GM19351 (cell line): ENCODE measurements around the gene ARRDC1.
"Not testable (repeated sequence)": the region's sequence is repeated elsewhere in the genome, so short reads cannot be mapped to it uniquely, and the experiment has no call there.

Source experiments
- ATAC-seq: cut with Tn5 transposase; IDR thresholded peaks from one replicate; pipeline ENCODE4 v1.9.1; 2021; ENCODE audit warnings: mild to moderate bottlenecking, moderate library complexity; ENCODE audit not compliant: unreplicated experiment

Gene ARRDC1

DNA sequence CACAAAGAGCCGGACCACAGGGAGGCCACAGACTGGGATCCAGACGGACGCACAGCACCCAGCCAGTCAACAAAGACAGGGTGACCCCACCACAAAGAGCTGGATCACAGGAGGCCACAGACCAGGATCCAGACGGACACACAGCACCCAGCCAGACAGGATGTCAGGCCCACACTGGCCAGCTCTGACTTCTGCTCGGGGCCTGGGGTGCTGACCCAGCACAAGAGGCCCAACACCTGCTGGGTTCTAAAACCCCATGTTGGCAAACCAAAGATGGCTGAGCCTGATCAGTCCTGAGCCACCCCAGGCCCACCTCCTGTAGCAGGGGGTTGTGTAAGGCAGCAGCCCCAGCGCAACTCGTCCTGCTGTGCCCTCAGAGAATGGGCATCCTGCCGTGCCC, 21.5 kb upstream of the ARRDC1 start:
- no peak for ATAC-seq

DNA sequence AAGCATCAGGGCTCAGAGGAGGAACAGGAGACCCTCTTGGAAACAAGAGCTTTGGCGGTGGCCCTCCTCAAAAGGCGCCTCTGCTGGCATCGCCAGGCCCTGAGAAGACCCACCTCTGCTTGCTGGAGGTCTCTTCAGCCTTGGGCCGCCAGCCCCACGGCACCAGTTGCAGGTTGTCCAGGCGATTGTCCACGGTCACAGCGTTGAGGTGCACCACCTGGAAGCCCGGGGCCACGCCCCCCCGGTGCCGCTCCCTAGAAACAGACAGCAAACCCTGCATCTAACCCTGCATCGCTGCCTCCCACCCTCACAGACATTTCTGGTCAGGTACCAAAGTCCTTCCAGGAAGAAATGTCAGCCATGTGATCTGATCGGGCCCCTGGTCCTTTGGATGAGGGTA, 18.6 kb upstream of the ARRDC1 start:
- ATAC-seq = no peak

DNA sequence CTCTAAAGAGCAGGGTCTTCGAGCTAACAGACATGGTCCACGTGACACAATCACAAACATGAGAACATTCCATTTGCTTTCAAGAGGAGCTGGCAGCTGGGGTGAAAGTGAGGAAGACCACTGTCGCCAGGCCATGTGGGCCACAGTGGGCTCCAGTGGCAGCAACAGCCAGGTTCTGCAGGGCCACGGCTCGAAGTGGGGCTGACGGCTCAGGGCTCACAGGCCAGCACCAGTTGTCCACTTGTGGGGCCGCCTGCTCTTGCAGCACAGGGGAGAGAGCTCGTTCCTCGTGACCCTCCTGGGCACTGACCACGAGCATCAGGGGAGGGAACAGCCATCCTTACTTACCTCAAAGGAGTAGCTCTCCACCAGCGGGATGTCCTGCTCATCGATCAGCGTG, 17.2 kb upstream of the ARRDC1 start:
- ATAC-seq = no peak

DNA sequence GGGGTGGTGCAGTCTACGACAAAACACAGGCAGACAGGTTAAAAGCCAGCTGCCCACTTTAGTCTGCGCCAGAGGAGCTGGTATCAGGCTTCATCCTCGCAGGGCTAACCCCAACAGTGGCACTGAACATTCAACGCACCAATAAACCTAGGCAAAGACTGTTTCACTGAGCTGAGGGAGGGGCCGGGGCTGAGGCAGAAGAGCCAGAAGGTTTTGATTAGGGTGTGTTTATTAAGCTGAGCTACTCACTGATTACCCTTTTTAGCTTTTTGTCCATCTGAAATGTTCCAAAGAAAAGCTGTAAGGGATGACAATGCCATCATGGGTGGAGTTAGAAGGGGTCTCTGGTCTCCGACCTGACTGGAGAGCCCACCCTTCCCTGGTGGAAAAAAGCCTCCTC, 16.6 kb upstream of the ARRDC1 start:
- ATAC-seq = no peak

DNA sequence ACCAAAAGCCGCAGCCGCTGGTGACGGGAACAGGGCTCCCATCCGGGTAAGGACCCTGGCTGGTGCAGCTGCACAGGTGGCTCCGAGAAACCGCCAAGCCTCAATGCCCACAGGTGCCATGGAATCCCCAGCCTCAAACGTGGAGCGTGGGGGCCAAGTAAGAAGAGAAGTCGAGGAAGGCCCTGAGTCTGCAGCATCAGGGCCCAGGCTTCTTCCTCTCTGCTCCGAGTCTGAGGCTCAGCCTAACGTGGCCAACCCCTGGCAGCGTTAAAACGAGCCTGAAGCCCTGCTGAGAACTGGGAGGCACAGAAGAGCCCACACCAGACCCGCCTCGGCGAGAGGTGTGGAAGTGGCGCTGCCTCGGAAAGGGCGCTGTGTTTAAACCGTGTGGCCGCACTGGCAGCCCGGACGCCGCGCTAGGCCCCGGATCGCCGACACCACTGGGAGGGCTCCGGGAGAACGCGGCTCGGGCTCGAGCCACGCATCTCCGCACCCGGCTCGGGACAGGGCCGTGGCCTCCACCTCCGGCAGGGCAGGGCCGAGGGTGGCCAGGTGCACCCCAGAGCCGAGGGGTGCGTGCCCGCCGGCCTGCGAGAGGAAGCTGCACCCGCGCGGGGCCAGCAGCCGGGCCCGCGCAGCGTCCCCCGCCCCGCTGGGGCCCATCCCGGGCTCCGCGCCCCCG, 15.9 kb upstream of the ARRDC1 start:
- peak; percentile 16 for ATAC-seq

DNA sequence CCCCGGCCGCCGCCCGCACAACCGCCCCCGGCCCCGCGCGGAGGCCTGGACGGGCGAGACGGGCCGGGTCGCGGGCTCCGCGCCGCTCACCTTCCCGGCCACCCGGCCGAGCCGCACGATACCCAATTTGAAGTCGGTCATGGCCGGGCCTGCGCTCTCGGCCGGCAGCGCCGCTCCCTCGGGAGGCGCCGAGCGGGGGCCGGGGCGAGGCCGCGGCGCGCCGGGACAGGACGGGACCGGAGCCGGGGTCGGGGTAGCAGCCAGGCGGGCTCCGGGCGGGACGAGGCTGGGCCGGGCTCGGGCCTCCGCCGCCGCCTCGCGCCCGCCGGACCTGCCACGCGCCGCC, 15.4 kb upstream of the ARRDC1 start:
- peak; percentile 28 for ATAC-seq

DNA sequence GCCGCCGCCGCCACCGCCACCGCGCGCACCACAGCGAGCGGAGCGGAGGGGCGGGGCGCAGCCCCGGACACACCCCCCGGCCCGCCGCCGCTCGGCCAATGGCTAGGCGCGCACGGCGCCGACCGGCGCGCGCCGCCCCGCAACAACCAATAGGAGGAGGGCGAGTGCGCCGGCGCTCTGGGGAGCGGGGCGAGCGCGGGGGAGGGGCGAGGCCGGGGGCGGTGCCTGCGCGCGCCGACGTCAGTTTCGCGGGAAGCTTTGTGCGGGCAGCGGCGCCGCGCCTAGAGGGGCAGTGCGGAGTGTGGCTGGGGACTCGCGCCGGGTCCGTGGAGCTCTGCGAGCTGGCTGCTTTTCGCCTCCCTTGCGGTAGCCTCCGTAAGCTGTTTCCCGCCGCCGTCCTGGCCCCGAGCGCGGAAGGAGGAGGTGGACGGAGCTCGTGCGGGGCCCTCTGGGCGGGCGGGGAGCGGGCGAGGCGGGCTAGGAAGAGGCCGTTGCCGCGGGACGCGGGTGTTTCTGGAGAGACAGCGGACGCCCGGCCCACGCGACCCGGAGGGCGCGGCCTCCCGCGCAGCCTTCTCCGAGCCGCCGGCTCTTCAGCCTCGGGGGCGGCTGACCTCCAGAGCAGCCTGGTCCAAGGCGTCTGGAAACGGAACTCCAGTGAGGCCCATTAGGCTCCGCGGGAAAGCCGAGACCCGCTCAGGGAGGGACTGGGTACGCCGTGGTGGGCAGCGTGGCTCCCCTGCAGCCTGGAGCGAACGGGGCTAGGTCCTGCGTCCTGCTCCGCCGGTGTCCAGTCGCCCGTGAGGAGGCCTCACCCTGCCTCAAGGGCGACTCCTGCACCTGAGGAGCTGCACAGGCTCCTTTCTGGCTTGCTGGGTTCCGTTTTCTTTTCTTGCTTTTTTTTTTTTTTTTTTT, 14.8 kb upstream of the ARRDC1 start, which contains the start of gene ZMYND19:
ZMYND19 (minus strand) TSS at position 44 of the 915 bp plus-strand sequence. CDS start 249 bp downstream, outside the sequence.
- ATAC-seq = peak; percentile 85

DNA sequence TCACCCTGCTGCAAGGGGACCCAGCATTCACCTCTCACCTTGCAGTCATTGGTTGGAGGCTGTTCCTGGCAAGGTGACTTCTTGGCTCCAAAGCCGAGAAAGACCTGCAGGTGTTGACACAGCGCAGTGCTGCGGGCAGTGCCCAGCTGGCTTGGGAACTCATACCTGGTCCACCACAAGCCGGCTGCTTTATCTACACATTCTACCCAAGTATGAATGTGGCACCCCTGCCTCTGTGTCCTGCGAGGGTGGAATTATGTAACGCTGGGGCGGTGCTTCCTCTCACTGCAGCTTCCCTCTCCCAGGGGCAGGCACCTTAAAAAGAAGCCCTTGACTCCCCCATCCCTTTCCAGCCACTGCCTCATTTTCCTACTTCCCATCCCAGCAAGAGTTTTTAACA, 12.7 kb upstream of the ARRDC1 start:
- no peak for ATAC-seq

DNA sequence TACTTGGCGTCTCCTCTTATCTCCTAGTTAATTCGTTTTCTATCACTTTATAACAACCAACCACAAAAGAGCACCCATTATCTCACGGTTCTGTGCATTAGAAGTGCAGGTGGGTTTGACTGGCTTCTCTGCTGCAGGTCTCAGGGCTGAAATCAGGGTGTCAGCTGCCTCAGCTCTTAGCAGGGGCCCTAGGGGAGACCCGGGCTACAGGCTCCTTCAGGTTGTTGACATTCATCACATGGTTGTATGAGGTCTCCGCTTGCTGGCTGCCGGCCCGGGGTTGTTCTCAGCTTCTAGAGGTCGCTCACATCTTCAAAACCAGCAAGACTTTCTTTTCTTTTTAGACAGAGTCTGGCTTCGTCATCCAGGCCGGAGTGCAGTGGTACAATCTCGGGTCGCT, 12.3 kb upstream of the ARRDC1 start:
- no peak for ATAC-seq

DNA sequence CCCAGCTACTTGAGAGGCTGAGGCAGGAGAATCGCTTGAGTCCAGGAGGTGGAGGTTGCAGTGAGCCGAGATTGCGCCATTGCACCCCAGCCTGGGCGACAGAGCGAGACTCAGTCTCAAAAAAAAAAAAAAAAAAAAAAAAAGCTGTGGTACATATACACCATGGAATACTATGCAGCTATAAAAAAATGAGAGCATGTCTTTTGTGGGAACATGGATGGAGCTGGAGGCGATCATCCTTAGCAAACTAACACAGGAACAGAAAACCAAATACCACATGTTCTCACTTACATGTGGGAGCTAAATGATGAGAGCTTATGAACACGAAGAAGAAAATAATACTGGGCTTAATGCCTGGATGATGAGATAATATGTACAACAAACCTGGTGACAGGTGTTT, 8.9 kb upstream of the ARRDC1 start:
- ATAC-seq = not testable (repeated sequence)

DNA sequence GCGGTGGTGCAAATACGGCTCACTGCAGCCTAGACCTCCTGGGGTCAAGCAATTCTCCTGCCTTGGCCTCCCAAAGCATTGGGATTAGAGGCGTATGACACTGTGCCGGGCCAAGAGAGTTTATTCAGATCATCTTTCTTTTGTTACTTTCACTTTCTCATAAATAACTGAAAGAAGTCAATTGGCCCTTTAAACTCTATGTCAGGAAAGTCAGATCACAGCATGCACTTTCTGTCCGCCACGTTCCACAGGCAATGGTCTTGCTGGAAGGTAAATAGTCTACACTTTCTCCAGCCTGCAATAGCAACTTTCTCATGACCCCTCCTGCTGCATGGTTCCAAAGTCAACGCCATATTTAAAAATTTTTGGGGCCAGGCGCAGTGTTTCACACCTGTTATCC, 6.5 kb upstream of the ARRDC1 start:
- no peak for ATAC-seq

DNA sequence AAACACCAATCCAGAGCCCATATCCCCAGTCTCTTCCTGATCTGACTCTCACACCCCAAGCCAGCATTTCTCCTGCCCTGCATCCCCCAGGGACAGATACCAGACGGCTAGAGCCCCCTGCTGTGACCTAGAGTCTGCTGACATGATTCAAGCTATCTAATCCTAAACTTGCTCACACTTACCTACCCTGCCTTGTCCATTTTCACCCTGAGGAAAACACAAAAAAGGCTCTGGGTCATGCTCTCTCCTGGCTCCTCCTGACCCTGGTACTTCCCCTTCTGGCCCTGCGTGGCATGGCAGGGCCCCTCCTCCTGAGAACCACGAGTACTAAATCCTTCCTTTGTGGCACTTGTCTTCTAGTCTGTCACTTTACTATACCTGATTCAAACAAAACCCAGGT, 2.8 kb upstream of the ARRDC1 start:
- no peak for ATAC-seq

DNA sequence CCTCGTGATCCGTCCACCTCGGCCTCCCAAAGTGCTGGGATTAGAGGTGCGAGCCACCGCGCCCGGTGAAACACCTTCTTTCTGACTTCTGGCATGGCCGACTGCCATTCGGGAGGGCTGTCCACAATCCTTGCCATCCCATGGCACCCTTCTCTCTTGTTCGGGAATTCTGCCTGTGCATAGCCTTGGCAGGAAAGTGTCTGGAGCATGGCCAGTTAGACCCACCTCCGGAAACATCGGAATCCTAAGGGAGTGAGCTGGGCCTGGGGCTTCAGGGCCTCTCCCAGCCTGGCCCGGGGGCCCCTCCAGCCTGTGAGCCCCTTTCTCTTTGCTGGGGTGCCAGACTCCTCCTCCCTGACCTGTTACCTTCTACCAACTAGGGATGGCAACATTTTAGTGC, 1.6 kb upstream of the ARRDC1 start:
- ATAC-seq = no peak

DNA sequence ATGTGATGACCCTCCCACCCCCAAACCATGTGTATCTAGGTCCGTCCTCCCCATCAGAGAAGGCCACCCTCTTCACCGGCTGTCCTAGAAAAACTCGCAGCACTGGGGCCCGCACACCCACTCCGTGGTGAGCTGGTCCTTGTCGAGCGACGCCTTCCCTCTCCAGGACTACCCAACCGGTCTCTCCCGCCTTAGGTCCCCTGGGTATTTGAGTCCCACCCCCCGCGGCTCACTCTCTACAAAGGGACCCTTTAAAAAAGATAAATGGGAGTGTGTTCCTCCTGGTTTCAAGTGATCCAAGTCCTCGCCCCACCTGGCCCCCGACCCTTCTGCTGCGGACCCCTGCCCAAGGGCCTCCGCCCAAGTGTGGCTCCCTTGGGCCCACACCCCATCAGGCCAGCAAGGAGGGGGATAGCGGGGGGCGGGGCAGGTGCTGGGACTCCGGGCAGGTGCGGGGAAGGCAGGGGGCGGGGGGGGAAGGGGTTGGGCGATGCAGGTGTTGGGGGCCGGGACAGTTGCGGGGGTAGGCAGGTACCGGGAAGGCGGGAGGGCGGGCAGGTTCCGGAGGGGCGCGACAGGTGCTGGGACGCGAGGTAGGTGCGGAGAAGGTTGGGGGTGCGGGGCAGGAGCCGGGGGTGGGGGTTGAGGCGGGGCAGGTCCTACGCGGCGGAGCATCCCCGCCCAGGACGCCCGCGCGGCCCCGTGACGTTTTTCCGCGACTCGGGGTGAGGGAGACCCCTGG, 970 bp upstream of the ARRDC1 start:
- ATAC-seq = no peak

DNA sequence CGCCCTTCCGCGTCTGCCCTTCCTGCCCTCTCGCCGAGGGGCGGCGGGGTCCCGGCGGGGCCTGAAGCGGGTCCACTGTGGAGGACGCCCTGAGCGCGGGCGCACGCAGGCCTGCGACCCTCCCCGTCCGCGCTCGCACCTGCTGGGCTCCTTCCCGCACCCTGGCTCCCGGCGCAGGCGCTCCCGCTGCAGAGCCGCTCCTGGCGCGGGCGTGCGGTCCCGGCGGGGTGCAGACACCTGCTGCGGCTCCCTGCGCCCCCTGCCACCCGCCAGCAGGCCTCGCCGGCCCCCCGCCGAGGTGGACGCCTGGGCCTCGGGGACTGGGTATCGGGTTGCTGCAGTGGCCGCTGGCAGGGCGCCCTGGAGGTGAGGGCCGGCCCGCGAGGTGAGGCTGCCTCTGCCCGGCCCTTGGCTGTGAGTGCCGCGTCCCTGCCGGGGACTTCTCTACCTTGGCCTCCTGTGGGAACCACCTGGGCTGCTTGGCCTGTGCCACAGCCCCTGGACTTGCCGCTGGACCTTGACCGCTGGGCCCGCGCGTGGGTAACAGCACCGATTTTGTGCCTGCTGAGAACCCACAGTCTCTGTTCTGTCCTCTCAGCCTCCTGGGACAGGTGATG, 627 bp downstream of the ARRDC1 start:
- ATAC-seq = peak; percentile 16

DNA sequence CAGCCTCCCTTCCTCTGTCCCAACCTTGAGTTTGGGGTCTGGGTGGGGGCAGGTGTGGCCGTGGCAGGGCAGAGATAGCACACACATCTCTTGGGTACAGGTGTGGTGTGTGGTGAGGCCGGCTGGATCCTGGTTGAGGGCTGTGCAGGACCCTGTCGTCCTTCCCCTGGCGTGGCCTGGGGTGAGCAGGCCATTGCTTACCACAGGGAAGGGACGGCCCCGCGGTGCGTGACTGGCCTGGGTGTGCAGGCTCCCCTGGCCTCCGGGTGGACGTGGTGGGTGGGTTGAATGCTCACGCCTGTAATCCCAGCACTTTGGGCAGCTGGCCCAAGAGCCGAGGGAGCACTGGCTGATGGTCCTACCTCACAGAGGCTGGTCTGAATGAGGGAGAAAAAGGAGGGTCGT, 1.2 kb downstream of the ARRDC1 start:
- no peak for ATAC-seq

DNA sequence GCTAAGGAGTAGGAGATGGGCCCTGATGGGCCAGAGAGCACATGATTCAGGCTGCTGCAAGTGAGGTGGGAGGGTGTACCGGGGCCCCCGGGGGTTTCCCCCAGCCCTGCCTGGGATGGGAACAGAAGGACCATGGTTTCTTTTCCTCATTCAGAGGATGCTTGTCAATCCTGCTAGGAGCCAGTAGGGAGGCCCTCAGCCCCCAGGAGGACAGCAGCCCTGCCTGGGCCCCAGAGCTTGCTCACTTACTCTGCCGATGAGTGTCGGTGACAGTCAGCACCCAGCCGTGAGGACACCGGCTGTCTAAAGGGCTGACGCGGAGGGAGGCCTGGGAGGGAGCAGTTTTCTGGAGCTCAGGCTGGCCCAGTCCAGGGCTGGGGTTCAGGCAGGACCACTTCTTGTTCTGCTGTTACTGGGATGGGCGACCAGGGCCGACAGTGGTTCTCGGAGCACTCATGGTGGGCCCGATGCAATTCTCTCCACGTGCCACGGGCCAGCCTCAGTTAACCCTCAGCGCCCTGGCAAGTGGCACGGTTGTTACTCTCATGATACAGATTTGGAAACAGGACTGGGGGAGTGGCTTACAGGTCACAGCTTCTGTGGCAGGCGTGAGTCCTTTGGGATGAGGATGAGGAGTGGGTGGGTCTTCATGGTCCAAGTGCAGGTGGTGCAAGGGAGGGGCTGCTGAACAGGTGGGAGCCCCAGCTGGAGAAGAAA, 1.8 kb downstream of the ARRDC1 start:
- ATAC-seq = no peak

DNA sequence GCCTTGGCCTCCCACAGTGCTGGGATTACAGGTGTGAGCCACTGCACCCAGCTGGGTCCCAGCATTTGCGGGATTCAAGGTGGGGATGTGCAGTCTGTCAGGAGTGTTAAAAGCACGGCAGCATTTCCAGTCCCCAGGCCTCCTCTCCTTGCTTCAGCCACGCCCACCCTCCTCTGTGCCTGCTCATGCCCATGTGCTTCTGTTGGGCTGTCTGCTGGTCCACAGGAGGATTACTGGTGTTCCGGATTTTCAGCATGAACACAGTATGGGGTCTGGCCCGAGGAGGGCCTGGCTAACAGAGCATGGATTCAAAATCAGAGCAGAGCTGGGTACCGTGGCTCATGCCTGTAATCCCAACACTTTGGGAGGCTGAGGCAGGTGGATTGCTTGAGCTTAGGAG, 5.5 kb downstream of the ARRDC1 start:
- no peak for ATAC-seq

DNA sequence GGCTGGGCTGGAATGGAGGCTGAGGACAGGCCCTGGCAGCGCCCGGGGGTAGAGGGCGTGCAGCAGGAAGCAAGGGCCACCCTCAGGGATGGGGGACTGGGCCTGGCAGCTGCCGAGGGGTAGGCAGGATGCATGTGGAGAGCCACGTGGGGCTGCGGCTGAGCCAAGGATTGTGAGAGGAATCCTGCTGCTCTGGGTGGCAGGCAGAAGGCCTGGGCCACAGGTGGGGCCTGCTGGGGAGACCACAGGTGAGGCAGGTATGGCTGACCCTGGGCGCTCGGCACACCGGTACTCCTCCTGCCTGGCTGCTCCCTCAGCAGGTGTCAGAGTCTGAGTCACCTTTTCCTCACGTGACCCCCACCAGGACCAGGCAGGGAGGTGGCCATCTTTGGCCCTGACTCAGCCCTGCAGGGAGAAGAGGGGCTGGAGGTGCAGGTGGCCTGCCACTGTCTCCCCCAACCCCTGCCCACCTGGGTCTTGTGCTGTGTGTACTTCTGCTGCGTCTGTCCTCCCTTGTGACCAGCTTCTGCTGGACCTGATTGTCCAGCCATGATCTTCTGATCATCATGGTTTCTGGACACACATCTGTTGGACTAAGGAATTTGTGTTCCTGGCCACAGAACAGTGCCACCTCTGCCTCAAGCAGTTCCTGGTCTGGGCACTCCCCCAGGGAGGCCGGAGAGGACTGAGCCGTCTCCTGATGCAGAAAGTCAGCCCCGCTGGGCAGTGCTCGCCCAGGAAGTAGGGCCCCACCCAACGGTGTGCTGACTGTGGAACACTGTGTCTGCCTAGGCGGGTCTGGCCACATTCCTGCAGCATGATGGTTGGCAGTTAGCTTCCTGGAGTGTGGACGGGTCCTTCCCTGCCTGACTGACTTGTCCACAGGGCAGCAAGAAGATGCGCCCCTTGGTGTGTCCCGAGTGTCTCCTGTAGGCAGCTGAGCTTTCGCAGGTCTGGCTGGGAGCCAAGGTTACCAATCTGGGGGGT, 6.4 kb downstream of the ARRDC1 start:
- no peak for ATAC-seq
